OCI-LY3 (cell line): ENCODE results near the gene DIAPH2.

Source experiments
- H2AFZ ChIP-seq: fragments of 200-600, 300-600 bp; shearing (Covaris generic); 2 replicates; pipeline ENCODE4 v1.6.0; 2014; ENCODE audit warnings: antibody characterized with exemption, low read depth, low read length
- H3K27ac ChIP-seq: fragments of 200-600, 300-600 bp; sonication (generic); 2 replicates; pipeline ENCODE4 v1.5.1; 2014; ENCODE audit warnings: mild to moderate bottlenecking, low read length, moderate library complexity, mixed read lengths
- H3K27me3 ChIP-seq: fragments of 200-600, 300-600 bp; sonication (generic); 2 replicates; pipeline ENCODE4 v1.6.1; 2014; ENCODE audit warnings: low read depth, low read length, mixed read lengths
- H3K36me3 ChIP-seq: fragments of 200-600, 300-600 bp; sonication (generic); replicated peaks from 2 replicates; pipeline ENCODE3; 2014; ENCODE audit warnings: low read depth, low read length, mixed read lengths
- H3K4me1 ChIP-seq: fragments of 300-600, 200-600 bp; sonication (generic); 2 replicates; pipeline ENCODE4 v1.6.1; 2014; ENCODE audit warnings: low read length, mixed read lengths
- H3K4me2 ChIP-seq: fragments of 200-600, 300-600 bp; sonication (generic); 2 replicates; pipeline ENCODE4 v1.6.1; 2014; ENCODE audit warnings: low read length, mixed read lengths
- H3K4me3 ChIP-seq: fragments of 300-600, 200-600 bp; sonication (generic); 2 replicates; pipeline ENCODE4 v1.5.1; 2014; ENCODE audit warnings: antibody characterized with exemption, mild to moderate bottlenecking, low read length, moderate library complexity
- H3K79me2 ChIP-seq: fragments of 300-600, 200-600 bp; shearing (Covaris generic); 2 replicates; pipeline ENCODE4 v1.6.1; 2014; ENCODE audit warnings: mild to moderate bottlenecking, low read length, mixed read lengths
- H3K9ac ChIP-seq: fragments of 300-600, 200-600 bp; shearing (Covaris generic); 2 replicates; pipeline ENCODE4 v1.6.0; 2014; ENCODE audit warnings: mild to moderate bottlenecking, low read length, moderate library complexity
- H3K9me3 ChIP-seq: fragments of 200-600, 300-600 bp; shearing (Covaris generic); 2 replicates; pipeline ENCODE4 v1.6.1; 2014; ENCODE audit warnings: low read length, mixed read lengths; ENCODE audit not compliant: insufficient read depth
- H4K20me1 ChIP-seq: fragments of 200-600, 300-600 bp; sonication (generic); 2 replicates; pipeline ENCODE4 v1.6.1; 2016; ENCODE audit warnings: low read length, mixed read lengths; ENCODE audit not compliant: insufficient read depth
- EZH2phosphoT487 ChIP-seq: fragments of 200-600 bp; shearing (Covaris generic); IDR thresholded peaks from 2 replicates; pipeline ENCODE4 v1.6.1; 2018; ENCODE audit warnings: antibody characterized with exemption, mixed run types, low read depth
- TF ChIP-seq, protein P1 (sequence below): fragments of 200-600, 300-600 bp; sonication (generic); IDR thresholded peaks from 2 replicates; pipeline ENCODE4 v1.5.1; 2014; ENCODE audit warnings: antibody characterized with exemption, low read length, low read depth

Gene DIAPH2

DNA sequence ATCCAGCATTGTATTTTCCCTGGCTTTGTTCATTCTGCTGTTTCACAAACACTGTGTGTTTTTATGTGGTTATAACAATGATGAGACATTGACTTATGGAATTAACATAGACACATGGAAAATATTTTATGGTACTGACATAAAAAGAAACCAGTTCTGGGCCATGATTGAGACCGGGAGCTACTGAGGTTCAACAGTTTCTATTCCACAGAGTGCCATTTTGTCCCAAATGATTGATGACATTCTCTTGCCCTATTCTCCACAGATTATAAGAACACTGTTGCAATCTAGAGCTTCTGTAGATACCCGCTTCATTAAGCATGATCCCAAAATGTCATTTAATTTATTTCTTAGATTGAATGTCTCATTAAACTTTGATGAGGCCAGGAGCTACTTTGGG, 525.9 kb downstream of the DIAPH2 start:
- no peaks in the 10 kb centered on the region for H3K36me3 ChIP-seq
- no peak overlapping the region for H3K4me2 ChIP-seq
- H3K27me3 ChIP-seq = no peaks in the 10 kb centered on the region
- H3K4me1 ChIP-seq = no peaks in the 10 kb centered on the region
- no peaks in the 10 kb centered on the region for H4K20me1 ChIP-seq
- H3K4me3 ChIP-seq = no peak overlapping the region
- no peaks in the 10 kb centered on the region for H3K79me2 ChIP-seq
- H3K9ac ChIP-seq = no peak overlapping the region
- TF ChIP-seq, protein P1, sequence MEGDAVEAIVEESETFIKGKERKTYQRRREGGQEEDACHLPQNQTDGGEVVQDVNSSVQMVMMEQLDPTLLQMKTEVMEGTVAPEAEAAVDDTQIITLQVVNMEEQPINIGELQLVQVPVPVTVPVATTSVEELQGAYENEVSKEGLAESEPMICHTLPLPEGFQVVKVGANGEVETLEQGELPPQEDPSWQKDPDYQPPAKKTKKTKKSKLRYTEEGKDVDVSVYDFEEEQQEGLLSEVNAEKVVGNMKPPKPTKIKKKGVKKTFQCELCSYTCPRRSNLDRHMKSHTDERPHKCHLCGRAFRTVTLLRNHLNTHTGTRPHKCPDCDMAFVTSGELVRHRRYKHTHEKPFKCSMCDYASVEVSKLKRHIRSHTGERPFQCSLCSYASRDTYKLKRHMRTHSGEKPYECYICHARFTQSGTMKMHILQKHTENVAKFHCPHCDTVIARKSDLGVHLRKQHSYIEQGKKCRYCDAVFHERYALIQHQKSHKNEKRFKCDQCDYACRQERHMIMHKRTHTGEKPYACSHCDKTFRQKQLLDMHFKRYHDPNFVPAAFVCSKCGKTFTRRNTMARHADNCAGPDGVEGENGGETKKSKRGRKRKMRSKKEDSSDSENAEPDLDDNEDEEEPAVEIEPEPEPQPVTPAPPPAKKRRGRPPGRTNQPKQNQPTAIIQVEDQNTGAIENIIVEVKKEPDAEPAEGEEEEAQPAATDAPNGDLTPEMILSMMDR = no peak
- TF ChIP-seq EZH2phosphoT487 = no peak
- no peak overlapping the region for H3K27ac ChIP-seq
- no peak overlapping the region for H2AFZ ChIP-seq
- H3K9me3 ChIP-seq = no peaks in the 10 kb centered on the region

DNA sequence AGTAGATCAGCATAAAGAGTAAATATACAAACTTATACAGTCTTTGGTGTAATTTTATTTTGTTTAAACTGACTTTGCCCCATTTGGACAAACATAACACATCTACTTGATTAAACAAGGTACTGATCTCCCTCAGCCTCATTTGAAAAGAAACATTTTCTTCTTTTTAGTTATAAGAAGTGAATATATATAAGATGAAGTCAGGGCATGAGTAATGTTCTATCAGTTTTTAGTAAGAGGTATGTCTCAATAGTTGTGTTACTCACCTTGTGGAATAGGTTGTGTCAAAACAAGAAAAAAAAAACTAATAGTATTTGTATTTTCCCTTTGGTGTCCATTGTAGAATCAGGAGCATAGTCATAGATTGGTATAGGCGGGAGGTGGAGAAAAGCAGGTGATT, 526.4 kb downstream of the DIAPH2 start:
- Histone ChIP-seq H3K9ac (no peak overlapping the region), H3K4me2 (no peak overlapping the region), H3K36me3 (no peaks in the 10 kb centered on the region), H3K4me1 (no peaks in the 10 kb centered on the region), H3K4me3 (no peak overlapping the region), H3K79me2 (no peaks in the 10 kb centered on the region), H2AFZ (no peak overlapping the region), H4K20me1 (no peaks in the 10 kb centered on the region), H3K9me3 (no peaks in the 10 kb centered on the region), H3K27me3 (no peaks in the 10 kb centered on the region), H3K27ac (no peak overlapping the region)
- TF ChIP-seq EZH2phosphoT487 = no peak
- TF ChIP-seq, protein P1 = no peak

DNA sequence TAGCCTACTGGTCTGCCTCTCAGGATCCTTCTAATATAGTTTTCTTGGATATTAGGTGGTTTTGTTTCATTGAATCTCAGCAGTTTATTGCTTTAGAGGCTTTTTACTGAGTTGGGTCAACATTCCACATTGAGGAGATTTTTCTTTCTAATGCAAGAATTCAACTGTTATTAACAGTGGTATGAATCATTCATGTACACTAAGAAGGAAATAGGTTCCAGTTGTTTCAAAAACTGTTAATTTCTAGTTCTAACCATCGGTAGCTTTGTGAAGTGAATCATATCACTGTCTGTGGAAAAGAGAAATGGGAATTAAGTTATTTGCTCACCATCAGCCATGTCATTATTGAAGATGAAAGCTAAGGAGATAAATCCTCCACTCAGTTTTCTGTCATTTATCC, 530.5 kb downstream of the DIAPH2 start:
- Histone ChIP-seq H3K9ac (no peak overlapping the region), H3K27ac (no peak overlapping the region), H3K4me3 (no peak overlapping the region), H2AFZ (no peak overlapping the region), H3K9me3 (no peaks in the 10 kb centered on the region), H3K4me2 (no peak overlapping the region), H4K20me1 (no peaks in the 10 kb centered on the region), H3K79me2 (no peaks in the 10 kb centered on the region), H3K36me3 (no peaks in the 10 kb centered on the region), H3K27me3 (no peaks in the 10 kb centered on the region), H3K4me1 (peaks cover 3% of the 10 kb centered on the region)
- TF ChIP-seq, protein P1 = no peak
- no peak for TF ChIP-seq EZH2phosphoT487

DNA sequence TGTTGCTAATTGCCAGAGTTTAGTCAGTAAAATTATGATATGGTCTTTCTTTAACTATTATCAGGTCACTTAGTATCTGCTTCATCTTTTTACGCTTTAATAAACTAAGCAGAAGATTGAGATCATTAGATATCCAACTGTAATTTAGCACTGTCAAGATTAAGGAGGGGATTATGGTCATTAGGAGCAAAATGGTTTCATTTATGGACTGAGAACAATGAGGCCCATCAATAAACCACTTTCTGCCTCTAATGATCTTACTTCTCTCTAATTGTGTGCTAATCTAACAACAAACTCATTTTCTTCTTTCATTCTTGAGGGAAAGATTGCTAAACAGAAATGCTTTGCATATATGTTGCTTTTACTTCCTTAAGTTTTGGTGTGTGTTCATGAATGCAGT, 539.5 kb downstream of the DIAPH2 start:
- no peaks in the 10 kb centered on the region for H3K27me3 ChIP-seq
- no peaks in the 10 kb centered on the region for H3K36me3 ChIP-seq
- no peak overlapping the region for H3K4me2 ChIP-seq
- H3K9ac ChIP-seq = no peak overlapping the region
- TF ChIP-seq EZH2phosphoT487 = no peak
- TF ChIP-seq, protein P1 = no peak
- no peak overlapping the region for H3K4me3 ChIP-seq
- H3K27ac ChIP-seq = no peak overlapping the region
- H3K9me3 ChIP-seq = no peaks in the 10 kb centered on the region
- peaks cover 15% of the 10 kb centered on the region for H3K4me1 ChIP-seq
- H3K79me2 ChIP-seq = no peaks in the 10 kb centered on the region
- H2AFZ ChIP-seq = no peak overlapping the region
- H4K20me1 ChIP-seq = no peaks in the 10 kb centered on the region
